OCI-LY3 (cell line): ENCODE data around the gene TEX264.

Source experiments
- H2AFZ ChIP-seq: fragments of 200-600, 300-600 bp; shearing (Covaris generic); 2 replicates; pipeline ENCODE4 v1.6.0; 2014; ENCODE audit warnings: antibody characterized with exemption, low read depth, low read length
- H3K27ac ChIP-seq: fragments of 200-600, 300-600 bp; sonication (generic); 2 replicates; pipeline ENCODE4 v1.5.1; 2014; ENCODE audit warnings: mild to moderate bottlenecking, low read length, moderate library complexity, mixed read lengths
- H3K27me3 ChIP-seq: fragments of 200-600, 300-600 bp; sonication (generic); 2 replicates; pipeline ENCODE4 v1.6.1; 2014; ENCODE audit warnings: low read depth, low read length, mixed read lengths
- H3K36me3 ChIP-seq: fragments of 200-600, 300-600 bp; sonication (generic); replicated peaks from 2 replicates; pipeline ENCODE3; 2014; ENCODE audit warnings: low read depth, low read length, mixed read lengths
- H3K4me1 ChIP-seq: fragments of 300-600, 200-600 bp; sonication (generic); 2 replicates; pipeline ENCODE4 v1.6.1; 2014; ENCODE audit warnings: low read length, mixed read lengths
- H3K4me2 ChIP-seq: fragments of 200-600, 300-600 bp; sonication (generic); 2 replicates; pipeline ENCODE4 v1.6.1; 2014; ENCODE audit warnings: low read length, mixed read lengths
- H3K4me3 ChIP-seq: fragments of 300-600, 200-600 bp; sonication (generic); 2 replicates; pipeline ENCODE4 v1.5.1; 2014; ENCODE audit warnings: antibody characterized with exemption, mild to moderate bottlenecking, low read length, moderate library complexity
- H3K79me2 ChIP-seq: fragments of 300-600, 200-600 bp; shearing (Covaris generic); 2 replicates; pipeline ENCODE4 v1.6.1; 2014; ENCODE audit warnings: mild to moderate bottlenecking, low read length, mixed read lengths
- H3K9ac ChIP-seq: fragments of 300-600, 200-600 bp; shearing (Covaris generic); 2 replicates; pipeline ENCODE4 v1.6.0; 2014; ENCODE audit warnings: mild to moderate bottlenecking, low read length, moderate library complexity
- H3K9me3 ChIP-seq: fragments of 200-600, 300-600 bp; shearing (Covaris generic); 2 replicates; pipeline ENCODE4 v1.6.1; 2014; ENCODE audit warnings: low read length, mixed read lengths; ENCODE audit not compliant: insufficient read depth
- H4K20me1 ChIP-seq: fragments of 200-600, 300-600 bp; sonication (generic); 2 replicates; pipeline ENCODE4 v1.6.1; 2016; ENCODE audit warnings: low read length, mixed read lengths; ENCODE audit not compliant: insufficient read depth
- EZH2phosphoT487 ChIP-seq: fragments of 200-600 bp; shearing (Covaris generic); IDR thresholded peaks from 2 replicates; pipeline ENCODE4 v1.6.1; 2018; ENCODE audit warnings: antibody characterized with exemption, mixed run types, low read depth
- TF ChIP-seq, protein P1 (sequence below): fragments of 200-600, 300-600 bp; sonication (generic); IDR thresholded peaks from 2 replicates; pipeline ENCODE4 v1.5.1; 2014; ENCODE audit warnings: antibody characterized with exemption, low read length, low read depth

The TEX264 gene

DNA sequence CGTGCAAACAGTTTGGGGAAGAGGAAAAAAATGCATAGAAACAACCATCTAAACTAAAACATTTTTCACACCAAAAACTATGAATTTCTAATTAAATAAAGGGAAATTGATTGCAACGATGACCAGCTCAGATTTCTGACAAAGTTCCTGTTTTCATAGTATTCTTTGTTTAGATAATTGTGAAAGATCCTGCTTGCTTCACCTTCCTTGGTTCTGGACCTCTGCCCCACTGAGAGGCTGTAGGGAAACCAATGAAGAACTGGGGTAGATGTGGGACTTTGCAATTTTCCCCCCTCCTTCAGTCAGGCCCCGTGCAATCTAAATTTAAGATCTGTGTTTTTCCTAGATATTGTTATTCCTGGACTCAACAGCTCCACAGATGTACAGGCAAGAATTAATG is 13.8 kb upstream of the TEX264 start:
- no peak overlapping the region for H3K27ac ChIP-seq
- TF ChIP-seq, protein P1, sequence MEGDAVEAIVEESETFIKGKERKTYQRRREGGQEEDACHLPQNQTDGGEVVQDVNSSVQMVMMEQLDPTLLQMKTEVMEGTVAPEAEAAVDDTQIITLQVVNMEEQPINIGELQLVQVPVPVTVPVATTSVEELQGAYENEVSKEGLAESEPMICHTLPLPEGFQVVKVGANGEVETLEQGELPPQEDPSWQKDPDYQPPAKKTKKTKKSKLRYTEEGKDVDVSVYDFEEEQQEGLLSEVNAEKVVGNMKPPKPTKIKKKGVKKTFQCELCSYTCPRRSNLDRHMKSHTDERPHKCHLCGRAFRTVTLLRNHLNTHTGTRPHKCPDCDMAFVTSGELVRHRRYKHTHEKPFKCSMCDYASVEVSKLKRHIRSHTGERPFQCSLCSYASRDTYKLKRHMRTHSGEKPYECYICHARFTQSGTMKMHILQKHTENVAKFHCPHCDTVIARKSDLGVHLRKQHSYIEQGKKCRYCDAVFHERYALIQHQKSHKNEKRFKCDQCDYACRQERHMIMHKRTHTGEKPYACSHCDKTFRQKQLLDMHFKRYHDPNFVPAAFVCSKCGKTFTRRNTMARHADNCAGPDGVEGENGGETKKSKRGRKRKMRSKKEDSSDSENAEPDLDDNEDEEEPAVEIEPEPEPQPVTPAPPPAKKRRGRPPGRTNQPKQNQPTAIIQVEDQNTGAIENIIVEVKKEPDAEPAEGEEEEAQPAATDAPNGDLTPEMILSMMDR = no peak
- no peak for TF ChIP-seq EZH2phosphoT487
- no peaks in the 10 kb centered on the region for H3K79me2 ChIP-seq
- no peak overlapping the region for H2AFZ ChIP-seq
- H3K27me3 ChIP-seq = no peaks in the 10 kb centered on the region
- no peaks in the 10 kb centered on the region for H3K4me1 ChIP-seq
- H3K36me3 ChIP-seq = peaks cover 33% of the 10 kb centered on the region
- H3K4me3 ChIP-seq = no peak overlapping the region
- no peak overlapping the region for H3K9ac ChIP-seq
- no peaks in the 10 kb centered on the region for H3K9me3 ChIP-seq
- H4K20me1 ChIP-seq = 0 out of 2 replicates have a peak, but pooled peaks cover 4% of the 10 kb centered on the region
- no peak overlapping the region for H3K4me2 ChIP-seq

DNA sequence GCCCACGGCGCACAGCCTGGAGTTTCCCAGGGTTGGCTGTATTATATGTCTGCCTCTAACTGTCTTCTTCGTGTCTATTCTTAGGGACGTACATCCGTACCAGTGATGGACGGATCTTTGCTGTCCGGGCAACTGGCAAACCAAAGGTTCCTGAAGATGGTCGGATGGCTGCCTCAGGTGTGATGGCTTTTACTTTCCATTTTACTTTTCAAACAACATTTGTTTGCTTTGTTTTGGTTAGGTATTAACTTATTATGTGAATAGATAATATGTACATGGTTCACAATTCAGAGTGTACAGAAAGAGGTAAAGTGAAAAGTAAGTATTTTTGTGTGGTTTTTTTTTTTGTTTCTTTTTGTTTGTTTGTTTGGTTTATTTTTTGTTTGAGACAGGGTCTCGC is 11.1 kb upstream of the TEX264 start:
- no peak overlapping the region for H3K27ac ChIP-seq
- no peaks in the 10 kb centered on the region for H3K9me3 ChIP-seq
- H3K36me3 ChIP-seq = peaks cover 44% of the 10 kb centered on the region
- no peak overlapping the region for H3K4me2 ChIP-seq
- H3K27me3 ChIP-seq = no peaks in the 10 kb centered on the region
- no peaks in the 10 kb centered on the region for H3K79me2 ChIP-seq
- no peak for TF ChIP-seq EZH2phosphoT487
- TF ChIP-seq, protein P1 = no peak
- H4K20me1 ChIP-seq = no peaks in the 10 kb centered on the region
- no peaks in the 10 kb centered on the region for H3K4me1 ChIP-seq
- no peak overlapping the region for H3K4me3 ChIP-seq
- H3K9ac ChIP-seq = no peak overlapping the region
- H2AFZ ChIP-seq = no peak overlapping the region

DNA sequence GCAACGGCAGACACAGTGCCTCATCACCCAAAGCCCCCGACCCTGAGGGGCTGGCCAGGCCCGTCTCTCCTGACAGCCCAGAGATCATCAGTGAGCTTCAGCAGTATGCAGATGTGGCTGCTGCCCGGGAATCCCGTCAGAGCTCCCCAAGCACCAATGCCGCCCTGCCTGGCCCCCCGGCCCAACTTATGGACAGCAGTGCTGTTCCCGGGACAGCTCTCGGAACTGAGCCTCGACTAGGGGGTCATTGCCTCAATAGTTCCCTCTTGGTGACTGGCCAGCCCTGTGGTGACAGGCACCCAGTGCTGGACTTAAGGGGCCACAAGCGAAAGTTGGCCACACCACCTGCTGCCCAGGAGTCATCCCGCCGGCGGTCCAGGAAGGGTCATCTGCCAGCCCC is 8.6 kb upstream of the TEX264 start:
- no peaks in the 10 kb centered on the region for H3K27me3 ChIP-seq
- no peak overlapping the region for H3K4me3 ChIP-seq
- no peak overlapping the region for H3K9ac ChIP-seq
- H3K9me3 ChIP-seq = no peaks in the 10 kb centered on the region
- TF ChIP-seq EZH2phosphoT487 = no peak
- TF ChIP-seq, protein P1 = no peak
- no peak overlapping the region for H3K4me2 ChIP-seq
- no peaks in the 10 kb centered on the region for H3K4me1 ChIP-seq
- no peaks in the 10 kb centered on the region for H3K79me2 ChIP-seq
- no peak overlapping the region for H3K27ac ChIP-seq
- H3K36me3 ChIP-seq = peaks cover 42% of the 10 kb centered on the region
- H4K20me1 ChIP-seq = no peaks in the 10 kb centered on the region
- H2AFZ ChIP-seq = no peak overlapping the region

DNA sequence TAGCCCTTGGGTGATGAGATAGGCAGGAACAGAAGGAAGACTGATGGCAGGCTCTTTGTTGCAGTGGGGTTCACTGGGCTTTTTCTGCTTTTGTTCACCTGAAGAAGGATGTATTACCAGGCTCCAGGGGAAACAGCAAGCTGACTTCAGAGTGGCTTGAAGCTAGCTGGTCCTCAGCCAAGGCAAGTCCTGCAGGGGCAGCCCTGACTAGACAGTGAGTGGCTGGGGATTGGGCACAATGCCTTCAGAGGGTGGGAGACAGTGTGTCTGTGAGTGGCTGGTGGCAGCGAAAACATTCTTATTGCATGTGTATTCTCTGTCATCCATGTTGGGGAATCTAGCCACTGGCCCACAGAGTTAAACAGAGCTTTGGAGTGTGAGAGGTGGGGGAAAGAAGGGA is 2.3 kb upstream of the TEX264 start:
- Histone ChIP-seq H3K9ac (no peak overlapping the region), H3K27ac (no peak overlapping the region), H3K4me3 (no peak overlapping the region), H3K4me2 (no peak overlapping the region), H3K9me3 (no peaks in the 10 kb centered on the region), H3K4me1 (peaks cover 21% of the 10 kb centered on the region), H4K20me1 (no peaks in the 10 kb centered on the region), H3K27me3 (no peaks in the 10 kb centered on the region), H2AFZ (no peak overlapping the region), H3K36me3 (peaks cover 3% of the 10 kb centered on the region), H3K79me2 (peaks cover 16% of the 10 kb centered on the region)
- TF ChIP-seq EZH2phosphoT487 = no peak
- TF ChIP-seq, protein P1 = no peak
